Ureter (tissue), 1 donor: ENCODE data around the gene NAA25. TPM values are rescaled to one million over a fixed set of nuclear protein-coding genes. Genes with fewer than 3 reads are reported as not detected.
A peak's percentile ranks its signal among the peaks of the same experiment; 100 is the strongest.
"Not testable (repeated sequence)": the region's sequence is repeated elsewhere in the genome, so short reads cannot be mapped to it uniquely, and the experiment has no call there.

Experiments
- DNase-seq: peaks from one replicate; pipeline ENCODE4 v3.0.0-alpha.2; 2020; ENCODE audit warnings: low spot score
- total RNA-seq: library from RNA; stranded (reverse); gene quantifications from one replicate; pipeline ENCODE4 v1.2.4, GENCODE V29; 2023
- donor health status: DM: yes; HTN: yes; CAD: no.

NAA25 gene
- total RNA-seq, 1 donor from 2014 or later = 60.0 TPM

- no peak for DNase-seq
Observed at GRCh38 chr12:112061137-112061536, 47.4 kb downstream of the NAA25 start.

DNA sequence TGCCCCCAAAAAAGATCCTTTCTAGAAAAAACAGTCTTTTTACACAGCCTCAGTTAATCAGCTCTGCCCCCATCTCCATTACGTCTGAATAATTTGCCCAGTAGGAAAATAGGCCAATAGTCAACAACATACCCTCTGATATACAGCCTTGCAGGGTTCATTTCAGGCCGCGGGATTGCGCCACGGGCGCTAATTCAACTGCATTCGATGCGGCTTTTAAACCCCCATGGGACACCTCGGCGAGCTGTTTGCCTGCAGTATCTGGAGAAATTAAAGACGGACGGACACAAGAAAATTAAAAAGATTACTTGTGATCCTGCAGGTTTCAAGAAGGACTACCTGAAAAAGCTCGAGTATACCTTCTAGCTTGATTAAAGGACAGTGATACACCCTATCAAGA, 59.2 kb downstream of the NAA25 start:
- no peak for DNase-seq

DNA sequence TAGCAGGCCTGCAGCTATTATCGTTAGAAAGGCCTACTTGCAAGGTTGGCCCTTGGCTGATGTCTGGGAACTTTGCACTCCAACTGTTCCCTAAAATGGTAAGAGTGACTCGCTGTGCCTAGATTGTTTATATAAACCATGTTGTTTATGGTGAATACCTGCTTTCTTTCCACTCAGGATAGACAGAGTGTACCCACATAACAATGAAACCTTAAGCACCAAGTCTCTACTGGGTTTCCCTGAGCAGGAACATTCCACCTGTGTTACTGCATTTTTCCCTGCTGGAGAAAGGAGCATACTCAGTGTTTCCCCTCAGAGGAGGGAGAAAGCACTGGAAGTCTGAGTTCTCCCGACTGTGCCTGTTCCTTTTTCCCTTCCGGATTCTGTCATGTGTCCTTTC, 62.6 kb downstream of the NAA25 start:
- DNase-seq = no peak

DNA sequence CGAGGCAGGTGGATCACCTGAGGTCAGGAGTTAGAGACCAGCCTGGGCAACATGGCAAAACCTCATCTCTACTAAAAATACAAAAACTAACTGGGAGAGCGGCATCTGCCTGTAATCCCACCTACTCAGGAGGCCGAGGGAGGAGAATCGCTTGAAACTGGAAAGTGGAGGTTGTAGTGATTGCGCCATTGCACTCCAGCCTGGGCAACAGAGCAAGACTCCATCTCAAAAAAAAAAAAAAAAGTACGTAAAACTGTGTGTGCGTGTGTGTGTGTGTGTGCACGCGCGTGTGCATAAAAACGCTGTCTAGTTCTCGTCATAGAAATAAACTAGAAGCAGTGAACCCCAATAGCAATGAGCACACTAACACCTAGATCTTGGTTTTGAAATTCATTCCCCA, 72.0 kb downstream of the NAA25 start:
- DNase-seq = not testable (repeated sequence)

GRCh38 chr12:112035219-112035785, 73.3 kb downstream of the NAA25 start:
- no peak for DNase-seq

GRCh38 chr12:112032292-112032691, 76.3 kb downstream of the NAA25 start:
- no peak for DNase-seq

GRCh38 chr12:112031472-112031871, 77.1 kb downstream of the NAA25 start:
- DNase-seq = no peak

- DNase-seq = no peak
Observed at GRCh38 chr12:112029301-112029700, 79.3 kb downstream of the NAA25 start.

GRCh38 chr12:112025808-112026375, 82.7 kb downstream of the NAA25 start:
- DNase-seq = no peak

DNA sequence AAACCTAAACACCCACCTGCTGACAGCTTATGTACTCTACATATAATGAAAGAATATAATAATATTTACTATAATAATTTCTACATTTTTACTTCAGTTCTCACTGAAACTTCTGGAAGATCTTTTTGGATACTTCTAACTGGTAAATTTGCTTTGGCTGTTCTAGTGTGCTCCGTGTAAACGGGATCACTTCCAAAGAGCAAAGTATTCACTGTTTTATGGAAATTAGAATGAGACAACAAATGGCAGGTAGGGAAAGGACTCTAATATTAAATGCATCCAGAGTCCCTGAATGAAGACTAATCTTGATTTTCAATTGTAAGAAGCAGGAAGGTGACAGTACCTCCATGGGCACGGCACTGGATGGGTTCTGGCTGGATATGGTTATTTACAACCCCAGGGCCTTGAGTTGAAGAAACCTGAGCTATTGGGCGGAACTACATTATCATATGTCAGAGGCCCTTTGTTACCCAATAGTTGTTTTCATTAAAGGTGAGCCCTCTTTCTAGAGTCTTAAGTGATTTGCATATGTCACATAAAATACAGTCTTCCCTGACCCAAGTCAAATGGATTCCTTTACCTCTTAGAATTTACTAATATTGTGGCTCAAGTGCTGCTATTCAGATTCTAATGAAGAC, 84.7 kb downstream of the NAA25 start:
- DNase-seq = no peak

GRCh38 chr12:112022241-112023016, 86.2 kb downstream of the NAA25 start:
- no peak for DNase-seq

DNA sequence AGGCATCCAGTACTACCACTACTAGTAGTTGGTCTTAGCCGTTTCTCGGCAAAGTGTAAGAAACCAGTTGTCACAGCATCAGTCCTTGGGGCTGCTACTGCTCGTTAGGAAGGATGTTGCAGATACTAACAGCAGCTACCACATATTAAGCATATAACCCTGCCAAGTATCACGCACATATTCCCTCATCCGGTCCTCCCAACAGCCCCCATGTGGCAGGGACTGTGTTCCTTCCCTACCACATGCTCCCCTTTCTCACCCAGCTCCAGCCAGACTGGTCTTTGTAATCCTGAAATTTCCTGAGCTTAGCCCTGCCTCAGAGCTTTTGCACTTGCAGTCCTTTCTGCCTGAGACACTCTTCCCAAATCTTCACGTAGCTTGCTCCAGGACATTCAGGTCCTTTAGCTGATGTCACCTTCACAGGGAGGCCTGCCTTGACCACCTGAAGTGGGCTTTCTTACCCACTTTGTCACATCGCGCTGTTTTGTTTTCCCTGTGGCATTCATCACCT, 87.6 kb downstream of the NAA25 start:
- DNase-seq = no peak

DNA sequence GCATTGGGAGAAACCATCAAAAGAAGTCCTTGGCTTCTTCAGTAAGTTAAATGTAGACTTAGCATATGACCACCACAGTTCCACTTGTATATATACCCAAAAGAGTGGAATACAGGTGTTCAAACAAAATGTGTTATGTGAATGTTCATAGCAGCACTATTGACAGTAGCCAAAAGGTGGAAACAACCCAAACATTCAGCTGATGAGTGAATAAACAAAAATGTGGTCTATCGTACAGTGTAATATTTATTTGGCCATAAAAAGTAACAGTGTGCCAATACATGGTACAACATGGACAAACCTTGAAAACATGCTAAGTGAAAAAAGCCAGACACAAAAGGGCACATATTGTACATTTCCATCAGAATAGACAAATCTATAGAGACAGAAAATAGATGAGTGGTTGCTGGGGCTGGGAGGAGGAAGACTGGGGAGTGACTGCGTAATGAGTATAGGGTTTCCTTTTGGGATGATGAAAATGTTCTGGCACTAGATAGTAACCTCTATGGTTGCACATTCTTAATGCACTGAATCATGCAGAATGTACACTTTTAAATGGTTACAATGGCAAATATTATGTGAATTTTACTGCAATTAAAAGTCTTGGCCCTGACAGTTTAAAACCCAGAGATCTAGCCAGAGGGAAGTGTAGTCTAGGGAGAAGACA, 89.9 kb downstream of the NAA25 start:
- no peak for DNase-seq

DNA sequence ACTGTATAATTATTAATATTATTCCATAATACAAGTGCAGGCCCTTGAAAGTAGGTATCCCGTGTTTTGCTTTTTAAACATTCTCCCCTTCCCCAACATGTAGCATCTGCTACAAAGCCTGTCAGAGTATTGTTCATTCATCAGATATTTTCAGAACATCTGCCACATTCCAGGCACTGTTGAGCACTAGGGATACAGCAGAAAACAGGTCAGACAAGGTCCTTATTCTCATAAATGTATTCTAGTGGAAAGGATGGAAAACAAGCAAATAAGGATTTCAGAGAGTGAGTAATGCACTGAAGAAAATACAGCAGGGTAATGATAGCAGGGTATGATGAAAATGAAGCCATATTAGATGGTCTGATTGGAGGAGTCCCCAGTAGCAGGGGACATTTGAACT, 91.5 kb downstream of the NAA25 start:
- no peak for DNase-seq

- no peak for DNase-seq
Observed at GRCh38 chr12:112015938-112016337, 92.6 kb downstream of the NAA25 start.

- DNase-seq = peak; percentile 74
Observed at GRCh38 chr12:112013601-112014402, 94.8 kb downstream of the NAA25 start.

DNA sequence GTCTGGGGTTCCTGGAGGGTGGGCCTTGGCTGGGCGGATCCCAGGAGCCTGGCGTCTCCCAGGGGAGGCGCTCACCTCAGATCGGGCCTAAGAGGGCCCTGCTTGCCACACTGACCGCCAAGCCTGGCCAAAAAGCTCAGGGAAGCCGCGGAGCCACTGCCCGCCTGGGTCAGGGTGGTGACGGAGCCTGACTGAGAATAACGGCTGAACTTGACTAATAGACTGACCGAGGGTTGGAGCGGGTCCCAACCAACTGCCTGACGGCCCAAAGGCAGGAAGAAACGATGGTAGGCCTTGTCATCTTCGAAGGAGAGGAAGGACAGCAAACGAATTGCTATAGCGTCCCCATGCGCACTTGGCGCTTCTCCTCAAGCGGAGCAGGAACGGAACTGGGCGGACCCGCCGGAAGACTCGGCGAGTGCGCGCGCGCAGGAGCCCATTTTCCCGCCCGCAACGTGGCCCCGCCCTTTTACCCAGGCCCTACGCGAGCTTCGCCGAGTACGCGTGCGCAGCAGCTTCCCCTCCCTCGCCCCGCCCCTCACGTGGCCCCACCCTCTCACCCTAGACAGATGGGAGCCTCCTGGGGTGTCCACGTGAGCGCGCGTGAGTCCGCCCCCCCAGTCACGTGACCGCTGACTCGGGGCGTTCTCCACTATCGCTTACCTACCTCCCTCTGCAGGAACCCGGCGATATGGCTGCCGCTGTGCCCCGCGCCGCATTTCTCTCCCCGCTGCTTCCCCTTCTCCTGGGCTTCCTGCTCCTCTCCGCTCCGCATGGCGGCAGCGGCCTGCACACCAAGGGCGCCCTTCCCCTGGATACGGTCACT, 95.6 kb downstream of the NAA25 start, which contains the start of the genes ERP29 and TMEM116:
Gene ERP29 (plus strand): TSS at position 652 of the 826 bp plus-strand sequence. CDS start 40 bp downstream, at position 692.
Gene TMEM116 (minus strand): TSS at position 391 of the 826 bp plus-strand sequence. CDS start 7,895 bp downstream, outside the sequence.
- DNase-seq = peak; percentile 100

DNA sequence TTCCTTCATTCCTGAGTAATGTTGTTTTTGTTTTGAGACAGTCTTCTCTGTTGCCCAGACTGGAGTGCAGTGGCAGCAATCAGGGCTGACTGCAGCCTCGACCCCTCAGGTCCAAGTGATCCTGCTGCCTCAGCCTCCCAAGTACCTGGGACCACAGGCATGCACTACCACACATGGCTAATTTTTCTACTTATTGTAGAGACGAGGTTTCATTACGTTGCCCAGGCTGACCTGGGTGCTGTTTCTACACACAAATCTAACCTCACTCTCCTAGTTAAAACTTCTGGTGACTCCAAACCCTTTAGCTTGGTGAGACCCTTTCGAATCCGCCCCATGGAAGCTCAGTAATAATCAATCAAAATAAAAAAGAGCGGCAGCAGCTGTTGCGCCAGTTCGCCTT, 96.9 kb downstream of the NAA25 start:
- DNase-seq = no peak

- DNase-seq = no peak
Observed at GRCh38 chr12:112010415-112011344, 97.9 kb downstream of the NAA25 start.
